ENCODE measurements around the gene CDH4. TPM values are rescaled to one million over a fixed set of nuclear protein-coding genes. Genes with fewer than 3 reads are reported as not detected.
A peak's percentile ranks its signal among the peaks of the same experiment; 100 is the strongest.

The CDH4 gene
- total RNA-seq, 1 donor = 0.18 TPM

DNA sequence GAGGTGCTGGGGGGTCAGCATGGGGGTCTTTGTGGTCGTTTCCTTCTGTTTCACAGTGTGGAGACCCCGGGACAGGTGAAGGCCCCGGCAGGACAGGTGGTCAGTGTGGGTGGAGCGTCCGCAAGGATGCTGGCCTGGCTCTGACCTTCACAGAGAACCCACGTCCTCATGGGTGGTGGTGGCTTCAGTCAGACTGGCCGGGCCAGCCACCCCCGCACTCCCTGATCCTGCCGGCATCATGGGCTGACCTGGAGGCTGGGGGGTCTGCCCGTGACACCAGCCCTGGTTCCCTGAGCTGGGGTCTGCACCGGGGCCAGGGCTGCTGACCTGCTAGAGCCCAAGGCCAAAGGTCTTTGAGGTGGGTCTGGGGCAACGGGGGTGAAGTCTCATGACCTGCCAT lies 41.9 kb downstream of the CDH4 start:
- no peak overlapping the region for H3K4me3 ChIP-seq (ENCODE audit: low read depth, low read length)
- TF ChIP-seq, protein P1, sequence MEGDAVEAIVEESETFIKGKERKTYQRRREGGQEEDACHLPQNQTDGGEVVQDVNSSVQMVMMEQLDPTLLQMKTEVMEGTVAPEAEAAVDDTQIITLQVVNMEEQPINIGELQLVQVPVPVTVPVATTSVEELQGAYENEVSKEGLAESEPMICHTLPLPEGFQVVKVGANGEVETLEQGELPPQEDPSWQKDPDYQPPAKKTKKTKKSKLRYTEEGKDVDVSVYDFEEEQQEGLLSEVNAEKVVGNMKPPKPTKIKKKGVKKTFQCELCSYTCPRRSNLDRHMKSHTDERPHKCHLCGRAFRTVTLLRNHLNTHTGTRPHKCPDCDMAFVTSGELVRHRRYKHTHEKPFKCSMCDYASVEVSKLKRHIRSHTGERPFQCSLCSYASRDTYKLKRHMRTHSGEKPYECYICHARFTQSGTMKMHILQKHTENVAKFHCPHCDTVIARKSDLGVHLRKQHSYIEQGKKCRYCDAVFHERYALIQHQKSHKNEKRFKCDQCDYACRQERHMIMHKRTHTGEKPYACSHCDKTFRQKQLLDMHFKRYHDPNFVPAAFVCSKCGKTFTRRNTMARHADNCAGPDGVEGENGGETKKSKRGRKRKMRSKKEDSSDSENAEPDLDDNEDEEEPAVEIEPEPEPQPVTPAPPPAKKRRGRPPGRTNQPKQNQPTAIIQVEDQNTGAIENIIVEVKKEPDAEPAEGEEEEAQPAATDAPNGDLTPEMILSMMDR (IDR thresholded peaks at IDR 0.05; ENCODE audit: insufficient read depth, low read length) = no peak
- no peak for DNase-seq (ENCODE audit: low read depth)

GRCh38 chr20:61295249-61295648 lies 43.2 kb downstream of the CDH4 start:
- no peak for DNase-seq (ENCODE audit: low read depth)
- no peak overlapping the region for H3K4me3 ChIP-seq (ENCODE audit: low read depth, low read length)
- TF ChIP-seq, protein P1 (IDR thresholded peaks at IDR 0.05; ENCODE audit: insufficient read depth, low read length) = no peak

GRCh38 chr20:61295682-61296628 lies 43.9 kb downstream of the CDH4 start:
- TF ChIP-seq, protein P1 (IDR thresholded peaks at IDR 0.05; ENCODE audit: insufficient read depth, low read length) = no peak
- H3K4me3 ChIP-seq (ENCODE audit: low read depth, low read length) = no peak overlapping the region
- no peak for DNase-seq (ENCODE audit: low read depth)

- TF ChIP-seq, protein P1 (IDR thresholded peaks at IDR 0.05; ENCODE audit: insufficient read depth, low read length) = no peak
- no peak overlapping the region for H3K4me3 ChIP-seq (ENCODE audit: low read depth, low read length)
- DNase-seq (ENCODE audit: low read depth) = no peak
Observed at GRCh38 chr20:61296629-61297019, 44.6 kb downstream of the CDH4 start.

- DNase-seq (ENCODE audit: low read depth) = no peak
- no peak overlapping the region for H3K4me3 ChIP-seq (ENCODE audit: low read depth, low read length)
- TF ChIP-seq, protein P1 (IDR thresholded peaks at IDR 0.05; ENCODE audit: insufficient read depth, low read length) = no peak
Observed at GRCh38 chr20:61297491-61297890, 45.4 kb downstream of the CDH4 start.

DNA sequence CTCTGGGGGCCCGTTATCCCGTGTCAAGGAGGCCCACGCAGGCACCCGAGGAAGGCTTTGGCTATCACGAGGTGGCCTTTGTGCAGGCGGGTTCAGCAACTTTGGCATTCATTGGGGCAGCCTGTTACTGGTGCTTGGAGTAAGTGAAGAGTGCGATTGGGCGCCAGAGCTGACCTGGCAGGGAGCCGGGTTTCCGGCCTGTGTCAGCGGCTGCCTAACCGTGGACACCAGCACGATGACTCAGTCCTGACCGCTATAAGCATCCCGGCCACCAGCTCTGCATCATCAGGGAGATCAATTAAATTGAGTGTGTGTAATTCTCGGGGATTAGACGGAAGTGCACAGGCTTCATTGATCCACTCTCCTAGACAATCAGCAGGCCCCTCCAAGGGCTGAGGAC lies 45.9 kb downstream of the CDH4 start:
- TF ChIP-seq, protein P1 (IDR thresholded peaks at IDR 0.05; ENCODE audit: insufficient read depth, low read length) = no peak
- peak; percentile 28 for DNase-seq (ENCODE audit: low read depth)
- no peak overlapping the region for H3K4me3 ChIP-seq (ENCODE audit: low read depth, low read length)
